HUES6 (cell line): ENCODE results near the gene TESK1.
"Not testable (repeated sequence)": the region's sequence is repeated elsewhere in the genome, so short reads cannot be mapped to it uniquely, and the experiment has no call there.

ENCODE experiments used
- H3K27ac ChIP-seq: 2 replicates; pipeline ENCODE4 v1.7.0; 2013; ENCODE audit warnings: low read depth, mild to moderate bottlenecking, low read length, inconsistent platforms
- H3K27me3 ChIP-seq: 2 replicates; pipeline ENCODE4 v1.6.1; 2013; ENCODE audit warnings: low read length; ENCODE audit not compliant: control insufficient read depth, insufficient read depth
- H3K36me3 ChIP-seq: 2 replicates; pipeline ENCODE4 v1.6.1; 2013; ENCODE audit warnings: low read length; ENCODE audit not compliant: control insufficient read depth, insufficient read depth
- H3K4me1 ChIP-seq: 2 replicates; pipeline ENCODE4 v1.6.1; 2013; ENCODE audit warnings: low read length; ENCODE audit not compliant: control insufficient read depth, insufficient read depth
- H3K4me3 ChIP-seq: 2 replicates; pipeline ENCODE4 v1.5.1; 2013; ENCODE audit warnings: low read depth, low read length
- H3K9ac ChIP-seq: one replicate; pipeline ENCODE4 v1.6.1; 2013; ENCODE audit warnings: mild to moderate bottlenecking, low read length
- H3K9me3 ChIP-seq: 2 replicates; pipeline ENCODE4 v1.6.1; 2013; ENCODE audit warnings: low read depth, low read length; ENCODE audit not compliant: control insufficient read depth, insufficient read depth

TESK1 gene

DNA sequence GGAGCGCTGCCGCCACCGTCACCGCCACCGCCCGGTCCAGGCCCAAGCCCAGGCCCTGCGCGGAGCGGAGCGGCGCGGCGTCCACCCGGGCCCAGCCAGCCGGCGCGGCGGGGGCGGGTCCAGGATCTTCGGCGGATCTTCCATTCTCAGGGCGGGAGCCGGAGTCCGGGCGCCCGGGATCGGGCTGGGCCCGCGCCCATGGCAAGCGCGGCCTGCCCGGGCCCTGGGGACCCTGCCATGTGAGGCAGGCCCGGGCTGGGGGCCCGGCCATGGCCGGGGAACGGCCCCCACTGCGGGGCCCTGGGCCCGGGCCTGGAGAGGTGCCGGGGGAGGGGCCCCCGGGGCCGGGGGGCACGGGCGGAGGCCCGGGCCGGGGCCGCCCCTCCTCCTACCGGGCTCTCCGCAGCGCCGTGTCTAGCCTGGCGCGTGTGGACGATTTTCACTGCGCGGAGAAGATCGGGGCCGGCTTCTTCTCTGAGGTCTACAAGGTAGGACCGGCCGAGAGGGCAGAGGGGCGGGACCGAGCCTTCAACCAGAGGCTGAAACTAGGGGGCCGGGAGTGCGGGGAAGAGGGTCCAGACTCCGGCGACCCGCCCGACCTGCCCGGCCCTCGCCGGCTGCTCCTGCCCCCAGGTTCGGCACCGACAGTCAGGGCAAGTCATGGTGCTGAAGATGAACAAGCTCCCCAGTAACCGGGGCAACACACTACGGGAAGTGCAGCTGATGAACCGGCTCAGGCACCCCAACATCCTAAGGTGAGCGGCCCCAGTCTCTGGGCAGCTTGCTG lies 482 bp downstream of the TESK1 start:
- H3K9me3 ChIP-seq: no peaks in the 10 kb centered on the region
- peak overlapping the region; percentile 39 for H3K9ac ChIP-seq
- H3K36me3 ChIP-seq: peaks cover 24% of the 10 kb centered on the region
- peaks cover 10% of the 10 kb centered on the region for H3K4me1 ChIP-seq
- H3K27me3 ChIP-seq: no peaks in the 10 kb centered on the region
- peak overlapping the region; percentile 72 for H3K4me3 ChIP-seq
- H3K27ac ChIP-seq: no peak overlapping the region

- Histone ChIP-seq H3K9ac (peak overlapping the region; percentile 39), H3K4me1 (peaks cover 10% of the 10 kb centered on the region)
These were observed 1.1 kb downstream of the TESK1 start for GRCh38 chr9:35606138-35606504.

DNA sequence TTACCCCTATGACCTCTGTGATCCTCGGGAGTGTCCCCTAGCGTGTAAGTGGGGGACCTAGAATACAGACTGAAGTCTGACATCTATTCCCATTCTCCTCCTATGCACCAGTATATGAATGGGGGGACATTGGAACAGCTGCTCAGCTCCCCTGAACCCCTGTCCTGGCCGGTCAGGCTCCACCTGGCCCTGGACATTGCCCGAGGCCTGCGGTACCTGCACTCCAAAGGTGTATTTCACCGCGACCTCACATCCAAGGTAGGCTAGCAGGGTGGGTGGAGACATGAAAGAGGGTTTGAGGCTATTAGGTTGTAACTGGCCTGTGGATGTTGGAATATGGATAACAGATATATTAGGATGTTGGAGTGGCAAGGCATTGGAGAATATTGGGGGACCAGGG lies 1.7 kb downstream of the TESK1 start:
- Histone ChIP-seq H3K4me3 (no peak overlapping the region), H3K9ac (no peak overlapping the region), H3K4me1 (peaks cover 10% of the 10 kb centered on the region), H3K27me3 (no peaks in the 10 kb centered on the region), H3K36me3 (peaks cover 24% of the 10 kb centered on the region), H3K9me3 (no peaks in the 10 kb centered on the region), H3K27ac (no peak overlapping the region)

More at GRCh38 chr9:35606138-35606504, 1.1 kb downstream of the TESK1 start:
- Histone ChIP-seq H3K27me3 (no peaks in the 10 kb centered on the region), H3K9me3 (no peaks in the 10 kb centered on the region), H3K36me3 (peaks cover 24% of the 10 kb centered on the region), H3K4me3 (peak overlapping the region; percentile 72), H3K27ac (no peak overlapping the region)

DNA sequence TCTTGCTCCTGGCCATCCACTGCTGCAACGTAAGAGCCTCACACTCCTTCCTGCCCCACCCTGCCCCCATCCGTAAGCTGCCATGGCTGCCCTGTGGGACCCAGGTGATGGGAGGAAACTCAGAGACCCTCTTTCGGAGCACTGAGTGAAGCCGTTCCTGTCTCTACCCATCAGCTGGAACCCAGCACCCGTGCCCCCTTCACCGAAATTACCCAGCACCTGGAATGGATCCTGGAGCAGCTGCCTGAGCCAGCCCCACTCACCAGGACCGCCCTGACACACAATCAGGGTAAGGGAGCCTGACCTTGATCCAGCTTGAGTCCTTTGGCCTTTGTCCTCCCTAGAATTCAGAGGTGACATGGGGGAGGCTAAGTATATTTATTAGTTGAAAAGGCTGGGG lies 3.2 kb downstream of the TESK1 start:
- Histone ChIP-seq H3K4me1 (peaks cover 8% of the 10 kb centered on the region), H3K9me3 (no peaks in the 10 kb centered on the region), H3K27me3 (no peaks in the 10 kb centered on the region), H3K9ac (no peak overlapping the region), H3K4me3 (no peak overlapping the region), H3K36me3 (peaks cover 24% of the 10 kb centered on the region), H3K27ac (no peak overlapping the region)

DNA sequence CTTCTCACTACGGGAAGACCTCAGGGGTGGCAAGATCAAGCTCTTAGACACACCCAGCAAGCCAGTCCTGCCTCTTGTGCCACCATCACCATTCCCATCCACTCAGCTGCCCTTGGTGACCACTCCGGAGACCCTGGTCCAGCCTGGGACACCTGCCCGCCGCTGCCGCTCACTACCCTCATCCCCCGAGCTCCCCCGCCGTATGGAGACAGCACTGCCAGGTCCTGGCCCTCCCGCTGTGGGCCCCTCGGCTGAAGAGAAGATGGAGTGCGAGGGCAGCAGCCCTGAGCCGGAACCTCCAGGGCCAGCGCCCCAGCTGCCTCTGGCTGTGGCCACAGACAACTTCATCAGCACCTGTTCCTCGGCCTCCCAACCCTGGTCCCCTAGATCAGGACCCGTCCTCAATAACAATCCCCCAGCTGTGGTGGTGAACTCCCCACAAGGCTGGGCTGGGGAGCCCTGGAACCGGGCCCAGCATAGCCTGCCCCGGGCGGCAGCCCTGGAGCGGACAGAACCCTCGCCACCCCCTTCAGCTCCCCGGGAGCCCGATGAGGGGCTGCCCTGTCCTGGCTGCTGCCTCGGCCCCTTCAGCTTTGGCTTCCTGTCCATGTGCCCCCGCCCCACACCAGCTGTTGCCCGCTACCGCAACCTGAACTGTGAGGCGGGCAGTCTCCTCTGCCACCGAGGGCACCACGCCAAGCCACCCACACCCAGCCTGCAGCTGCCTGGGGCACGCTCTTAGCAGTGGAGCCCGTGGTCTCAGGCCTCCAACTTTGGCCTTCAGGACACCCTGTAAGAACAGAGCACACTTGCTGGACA lies 4.1 kb downstream of the TESK1 start:
- Histone ChIP-seq H3K4me3 (no peak overlapping the region), H3K9ac (no peak overlapping the region), H3K9me3 (no peaks in the 10 kb centered on the region), H3K27ac (no peak overlapping the region), H3K4me1 (peaks cover 4% of the 10 kb centered on the region; the same call in 1 of the 2 replicates), H3K27me3 (peaks cover 1% of the 10 kb centered on the region; the same call in 1 of the 2 replicates), H3K36me3 (peaks cover 24% of the 10 kb centered on the region)

DNA sequence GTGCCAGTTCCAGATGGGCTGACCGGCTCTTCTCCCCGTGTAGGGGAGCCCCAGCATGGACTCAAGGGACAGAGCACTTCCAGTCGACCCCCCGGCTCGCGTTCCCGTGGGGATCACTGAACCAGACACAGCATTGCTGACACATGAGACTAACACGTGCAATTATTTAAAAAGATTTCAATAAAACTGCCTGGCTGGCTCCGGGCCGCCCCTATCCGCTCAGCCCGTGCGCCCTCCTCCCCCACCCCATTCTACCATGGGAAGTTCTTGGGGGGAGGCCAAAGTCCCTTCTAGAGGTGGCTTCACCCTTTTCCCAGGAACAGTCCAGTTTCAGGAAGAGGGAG lies 4.7 kb downstream of the TESK1 start:
- peaks cover 4% of the 10 kb centered on the region; the same call in 1 of the 2 replicates for H3K4me1 ChIP-seq
- H3K27ac ChIP-seq: no peak overlapping the region
- H3K9me3 ChIP-seq: no peaks in the 10 kb centered on the region
- H3K36me3 ChIP-seq: peaks cover 24% of the 10 kb centered on the region
- no peak overlapping the region for H3K4me3 ChIP-seq
- no peak overlapping the region for H3K9ac ChIP-seq
- H3K27me3 ChIP-seq: peaks cover 7% of the 10 kb centered on the region; the same call in 1 of the 2 replicates

DNA sequence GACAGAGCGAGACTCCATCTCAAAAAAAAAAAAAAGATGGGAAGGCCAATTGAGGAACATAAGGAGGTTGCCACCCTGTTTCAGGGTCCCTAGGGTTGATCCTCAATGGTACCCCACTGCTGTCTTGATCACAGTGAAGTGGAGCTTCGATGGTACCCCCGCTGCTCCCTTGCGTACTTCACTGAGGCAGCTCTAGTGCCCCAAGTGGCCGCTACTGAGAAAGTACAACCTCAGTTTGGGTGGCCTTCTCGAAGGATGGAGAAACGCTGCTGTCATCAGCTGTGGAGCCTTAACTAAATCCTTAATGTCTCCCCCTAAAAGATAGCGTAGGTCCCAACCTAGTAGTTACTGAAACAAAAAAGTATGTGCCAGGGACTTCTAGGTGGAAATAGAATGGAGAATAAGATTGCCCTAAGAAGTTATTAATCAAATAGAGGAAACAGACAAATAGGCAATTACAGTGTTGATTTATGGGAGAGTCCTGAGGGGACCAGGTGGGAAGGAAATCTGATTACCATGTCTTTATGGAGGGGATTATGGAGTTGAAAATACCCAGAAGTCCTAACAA lies 6.3 kb downstream of the TESK1 start:
- Histone ChIP-seq H3K4me3 (no peak overlapping the region), H3K9me3 (no peaks in the 10 kb centered on the region), H3K4me1 (peaks cover 7% of the 10 kb centered on the region), H3K27ac (no peak overlapping the region), H3K9ac (no peak overlapping the region), H3K27me3 (peaks cover 22% of the 10 kb centered on the region), H3K36me3 (peaks cover 24% of the 10 kb centered on the region)

GRCh38 chr9:35612066-35612465 lies 7.0 kb downstream of the TESK1 start:
- not testable (repeated sequence) for H3K9ac ChIP-seq, H3K9me3 ChIP-seq, H3K4me3 ChIP-seq, H3K27ac ChIP-seq
- Histone ChIP-seq H3K27me3 (peaks cover 29% of the 10 kb centered on the region), H3K4me1 (peaks cover 11% of the 10 kb centered on the region), H3K36me3 (peaks cover 24% of the 10 kb centered on the region)

- Histone ChIP-seq H3K36me3 (peaks cover 22% of the 10 kb centered on the region), H3K9me3 (no peaks in the 10 kb centered on the region), H3K27me3 (peaks cover 37% of the 10 kb centered on the region), H3K4me3 (no peak overlapping the region), H3K9ac (no peak overlapping the region), H3K27ac (no peak overlapping the region), H3K4me1 (peaks cover 11% of the 10 kb centered on the region)
These were observed 7.8 kb downstream of the TESK1 start for GRCh38 chr9:35612843-35613242.

DNA sequence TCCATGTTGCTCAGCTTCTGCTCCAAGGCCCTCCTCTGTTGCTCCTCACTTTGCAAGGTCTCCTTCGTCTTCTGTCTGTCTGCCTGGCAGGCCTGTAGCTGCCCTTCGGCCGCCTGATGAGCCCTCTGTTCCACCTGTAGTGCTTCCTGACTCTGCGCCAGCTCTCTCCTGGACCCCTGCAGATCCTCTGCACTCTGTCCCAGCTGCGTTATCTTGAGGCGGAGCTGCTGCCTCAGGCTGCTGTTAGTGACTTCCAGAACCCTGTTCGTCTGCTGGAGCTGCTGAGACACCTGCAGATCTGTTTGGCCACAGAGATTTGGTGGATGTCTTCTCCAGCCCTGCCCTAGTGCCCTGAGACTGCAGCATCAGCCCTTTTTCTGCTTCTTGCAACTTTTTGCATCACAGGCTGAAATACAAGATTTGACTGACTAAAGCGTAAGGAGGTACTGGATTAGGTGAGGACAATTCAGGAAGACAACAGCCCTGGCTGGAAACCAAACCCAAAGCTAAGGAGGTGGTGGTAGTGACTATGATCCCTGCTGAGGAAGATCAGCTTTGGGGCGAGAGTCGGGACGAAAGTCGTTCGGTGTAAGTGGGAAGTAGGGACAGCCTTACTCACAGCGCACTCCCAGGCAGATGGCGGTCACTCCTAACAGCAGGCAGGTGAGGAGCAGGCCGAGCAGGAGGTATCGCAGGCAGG lies 11.1 kb downstream of the TESK1 start:
- Histone ChIP-seq H3K27ac (no peak overlapping the region), H3K36me3 (no peaks in the 10 kb centered on the region)

More for the DNA sequence above, 11.1 kb downstream of the TESK1 start:
- peak overlapping the region; percentile 59 for H3K4me3 ChIP-seq
- H3K9me3 ChIP-seq: no peaks in the 10 kb centered on the region
- peak overlapping the region; percentile 17 for H3K9ac ChIP-seq
- H3K4me1 ChIP-seq: peaks cover 11% of the 10 kb centered on the region
- peaks cover 51% of the 10 kb centered on the region for H3K27me3 ChIP-seq
